ENCODE results near the gene SMARCC2.

Gene SMARCC2

GRCh38 chr12:56172839-56173238 lies 16.4 kb downstream of the SMARCC2 start:
- TF ChIP-seq, protein P1, sequence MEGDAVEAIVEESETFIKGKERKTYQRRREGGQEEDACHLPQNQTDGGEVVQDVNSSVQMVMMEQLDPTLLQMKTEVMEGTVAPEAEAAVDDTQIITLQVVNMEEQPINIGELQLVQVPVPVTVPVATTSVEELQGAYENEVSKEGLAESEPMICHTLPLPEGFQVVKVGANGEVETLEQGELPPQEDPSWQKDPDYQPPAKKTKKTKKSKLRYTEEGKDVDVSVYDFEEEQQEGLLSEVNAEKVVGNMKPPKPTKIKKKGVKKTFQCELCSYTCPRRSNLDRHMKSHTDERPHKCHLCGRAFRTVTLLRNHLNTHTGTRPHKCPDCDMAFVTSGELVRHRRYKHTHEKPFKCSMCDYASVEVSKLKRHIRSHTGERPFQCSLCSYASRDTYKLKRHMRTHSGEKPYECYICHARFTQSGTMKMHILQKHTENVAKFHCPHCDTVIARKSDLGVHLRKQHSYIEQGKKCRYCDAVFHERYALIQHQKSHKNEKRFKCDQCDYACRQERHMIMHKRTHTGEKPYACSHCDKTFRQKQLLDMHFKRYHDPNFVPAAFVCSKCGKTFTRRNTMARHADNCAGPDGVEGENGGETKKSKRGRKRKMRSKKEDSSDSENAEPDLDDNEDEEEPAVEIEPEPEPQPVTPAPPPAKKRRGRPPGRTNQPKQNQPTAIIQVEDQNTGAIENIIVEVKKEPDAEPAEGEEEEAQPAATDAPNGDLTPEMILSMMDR (IDR thresholded peaks at IDR 0.05; ENCODE audit: insufficient read depth, low read length, missing control alignments): no peak
- CTCF ChIA-PET: interaction anchor here (1.8 to 7.9 kb wide), 2 partner anchors 8 to 16 kb away, joined by 6 to 83 read pairs; partner anchors contain the start of gene SMARCC2

DNA sequence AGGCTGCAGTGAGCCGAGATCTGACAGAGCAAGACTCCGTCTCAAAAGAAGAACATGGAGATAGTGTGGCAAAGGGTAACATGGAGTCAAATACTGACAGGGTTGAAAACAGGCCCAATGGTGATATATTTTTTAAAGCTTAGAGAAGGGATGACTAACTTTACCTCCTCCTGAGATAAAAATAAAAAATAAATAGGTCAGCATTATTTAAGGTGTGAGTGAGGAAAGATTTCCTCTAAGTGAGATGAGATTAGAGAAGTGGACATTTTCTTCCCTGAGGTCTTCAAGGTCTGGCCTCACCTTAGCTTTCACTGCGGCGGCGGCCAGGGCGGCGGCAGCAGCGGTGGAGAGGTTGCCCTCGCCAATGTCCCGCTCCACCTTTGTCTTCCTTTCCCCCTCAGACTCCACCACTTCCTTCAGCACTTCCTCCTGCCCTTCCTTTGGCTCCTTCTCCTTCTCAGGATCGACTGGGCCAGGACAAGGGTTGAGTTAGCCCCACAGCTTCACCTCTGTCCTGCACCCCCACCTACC lies 20.0 kb downstream of the SMARCC2 start:
- POLR2A ChIA-PET: interaction anchor here (1.5 kb wide), 1 partner anchor 8 kb away, joined by 8 read pairs; no protein-coding TSS in a partner anchor
- CTCF ChIA-PET: interaction anchor here (1.9 kb wide), 1 partner anchor 20 kb away, joined by 12 read pairs; the partner anchor contains the start of gene SMARCC2
- H3K4me3 ChIP-seq (ENCODE audit: low read depth, low read length): no peak overlapping the region

More at GRCh38 chr12:56172839-56173238, 16.4 kb downstream of the SMARCC2 start:
- H3K4me3 ChIP-seq (ENCODE audit: low read depth, low read length): no peak overlapping the region
- DNase-seq (ENCODE audit: low read depth, low spot score): no peak
- POLR2A ChIA-PET: interaction anchor here (1.3 kb wide), 1 partner anchor 10 kb away, joined by 10 read pairs; no protein-coding TSS in a partner anchor

GRCh38 chr12:56165369-56165768 lies 23.9 kb downstream of the SMARCC2 start:
- TF ChIP-seq, protein P1 (IDR thresholded peaks at IDR 0.05; ENCODE audit: insufficient read depth, low read length, missing control alignments): no peak
- H3K4me3 ChIP-seq (ENCODE audit: low read depth, low read length): no peak overlapping the region
- no peak for DNase-seq (ENCODE audit: low read depth, low spot score)
- POLR2A ChIA-PET: interaction anchor here (0.7 to 1.3 kb wide), 3 partner anchors 18 to 40 kb away, joined by 4 to 6 read pairs (median 4); partner anchors contain the start of gene ESYT1
- CTCF ChIA-PET: interaction anchor here (1.2 to 2.6 kb wide), 3 partner anchors 24 to 118 kb away, joined by 4 to 13 read pairs (median 5); partner anchors contain the start of genes SMARCC2 and ZC3H10

More for the DNA sequence above, 20.0 kb downstream of the SMARCC2 start:
- DNase-seq (ENCODE audit: low read depth, low spot score): no peak
- TF ChIP-seq, protein P1 (IDR thresholded peaks at IDR 0.05; ENCODE audit: insufficient read depth, low read length, missing control alignments): no peak

DNA sequence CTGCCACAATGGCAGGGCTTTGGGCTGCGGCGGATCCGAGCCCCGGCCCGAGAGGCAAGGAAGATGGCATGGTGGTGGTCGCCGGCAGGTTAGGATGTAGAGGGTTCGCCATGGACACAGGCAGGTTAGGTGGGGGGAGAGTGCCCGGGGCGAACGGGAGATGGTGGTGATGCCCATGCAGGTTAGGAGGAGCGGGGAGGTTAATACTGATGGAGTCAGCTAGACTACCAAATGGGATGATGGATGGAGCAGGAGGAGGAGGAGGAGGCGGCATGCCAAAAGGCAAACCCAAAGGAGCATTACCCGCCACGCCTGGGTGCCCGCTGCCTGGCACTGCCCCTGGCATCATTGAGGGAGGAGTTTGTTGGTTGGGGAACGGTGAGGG lies 24.9 kb downstream of the SMARCC2 start:
- POLR2A ChIA-PET: interaction anchor here (0.6 to 3.8 kb wide), 5 partner anchors 9 to 46 kb away, joined by 3 to 13 read pairs (median 10); partner anchors contain the start of gene ESYT1
- no peak overlapping the region for H3K4me3 ChIP-seq (ENCODE audit: low read depth, low read length)
- no peak for DNase-seq (ENCODE audit: low read depth, low spot score)
- CTCF ChIA-PET: interaction anchor here (2.2 to 2.6 kb wide), 2 partner anchors 25 to 45 kb away, joined by 8 to 13 read pairs; partner anchors contain the start of genes SMARCC2 and ZC3H10
- TF ChIP-seq, protein P1 (IDR thresholded peaks at IDR 0.05; ENCODE audit: insufficient read depth, low read length, missing control alignments): no peak

DNA sequence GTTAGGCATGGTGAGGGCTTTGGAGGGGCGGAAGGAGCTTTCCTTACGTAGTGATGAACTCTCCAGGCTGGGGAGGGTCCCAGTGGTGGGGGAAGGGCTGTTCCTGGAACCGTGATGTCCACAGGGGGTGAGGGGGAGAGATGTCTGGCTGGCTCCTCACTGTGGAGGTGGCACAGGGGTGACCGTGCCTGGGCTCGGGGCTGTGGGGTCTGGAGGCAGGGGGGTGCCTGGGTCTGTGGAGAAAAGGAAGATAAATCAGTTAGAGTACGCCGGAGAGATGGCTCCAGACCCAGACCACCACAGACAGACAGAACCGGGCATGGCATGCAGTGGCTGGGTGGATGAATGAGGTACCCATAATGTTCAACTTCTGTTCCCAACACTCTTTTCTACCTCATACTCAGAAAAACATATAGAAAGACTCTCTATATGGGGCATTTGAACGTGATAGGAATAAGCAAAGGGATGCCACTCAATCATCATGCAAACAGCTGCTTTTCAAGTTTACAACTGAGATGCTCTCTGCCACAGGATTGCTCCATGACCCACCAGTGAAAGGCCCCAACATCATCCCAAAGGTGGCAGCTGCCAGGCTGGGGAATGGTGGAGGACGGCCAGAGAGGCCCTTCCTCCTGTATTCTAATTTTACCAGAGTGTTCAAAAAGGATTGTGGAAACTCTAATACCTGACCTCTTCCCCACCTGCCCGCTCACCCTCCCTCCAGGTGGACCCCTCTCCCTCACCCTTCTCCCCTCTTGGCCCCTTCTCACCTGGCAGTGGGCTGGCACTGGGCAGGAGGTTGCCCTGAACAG lies 25.5 kb downstream of the SMARCC2 start:
- TF ChIP-seq, protein P1 (IDR thresholded peaks at IDR 0.05; ENCODE audit: insufficient read depth, low read length, missing control alignments): no peak
- no peak for DNase-seq (ENCODE audit: low read depth, low spot score)
- CTCF ChIA-PET: interaction anchor here (2.2 to 3.3 kb wide), 2 partner anchors 37 to 45 kb away, joined by 8 to 15 read pairs; partner anchors contain the start of gene ZC3H10
- H3K4me3 ChIP-seq (ENCODE audit: low read depth, low read length): no peak overlapping the region
- POLR2A ChIA-PET: interaction anchor here (0.6 to 3.8 kb wide), 10 partner anchors 9 to 58 kb away, joined by 3 to 13 read pairs (median 5); partner anchors contain the start of genes ESYT1, RNF41 and SMARCC2
